GM06990 (cell line): Measurements from ENCODE around the gene HECW1.

ENCODE experiments used
- DNase-seq: peaks from one replicate; pipeline ENCODE4 v3.0.0-alpha.2; 2011; ENCODE audit not compliant: insufficient read length; ENCODE audit errors: extremely low read depth
- H3K27me3 ChIP-seq: replicated peaks from 2 replicates; pipeline ENCODE4 v1.6.0; 2011; ENCODE audit warnings: low read length; ENCODE audit not compliant: control insufficient read depth, insufficient read depth
- H3K36me3 ChIP-seq: 2 replicates; pipeline ENCODE4 v1.5.1; 2011; ENCODE audit warnings: low read length; ENCODE audit not compliant: control insufficient read depth, insufficient read depth
- H3K4me3 ChIP-seq: replicated peaks from 2 replicates; pipeline ENCODE4 v1.5.1; 2011; ENCODE audit warnings: low read depth, mild to moderate bottlenecking, control low read depth, low read length
- CTCF ChIP-seq: IDR thresholded peaks from 2 replicates; pipeline ENCODE4 v1.5.1; 2011; ENCODE audit warnings: low read length, control low read depth, mild to moderate bottlenecking, inconsistent platforms; ENCODE audit not compliant: insufficient read depth, poor library complexity, severe bottlenecking

Gene HECW1

GRCh38 chr7:43313628-43314378 is 201.4 kb downstream of the HECW1 start:
- H3K4me3 ChIP-seq: no peak overlapping the region
- no peaks in the 10 kb centered on the region for H3K36me3 ChIP-seq
- DNase-seq: no peak
- no peak for TF ChIP-seq CTCF
- H3K27me3 ChIP-seq: no peaks in the 10 kb centered on the region

GRCh38 chr7:43314379-43315158 is 202.1 kb downstream of the HECW1 start:
- peak; percentile 52 for DNase-seq
- no peak overlapping the region for H3K4me3 ChIP-seq
- no peak for TF ChIP-seq CTCF
- no peaks in the 10 kb centered on the region for H3K27me3 ChIP-seq
- H3K36me3 ChIP-seq: no peaks in the 10 kb centered on the region

GRCh38 chr7:43317075-43317474 is 204.6 kb downstream of the HECW1 start:
- TF ChIP-seq CTCF: no peak
- Histone ChIP-seq H3K27me3 (no peaks in the 10 kb centered on the region), H3K4me3 (no peak overlapping the region), H3K36me3 (no peaks in the 10 kb centered on the region)
- no peak for DNase-seq

- TF ChIP-seq CTCF: no peak
- DNase-seq: no peak
- Histone ChIP-seq H3K4me3 (no peak overlapping the region), H3K27me3 (no peaks in the 10 kb centered on the region), H3K36me3 (no peaks in the 10 kb centered on the region)
Observed at GRCh38 chr7:43318188-43318770, 205.8 kb downstream of the HECW1 start.

GRCh38 chr7:43325595-43325994 is 213.1 kb downstream of the HECW1 start:
- Histone ChIP-seq H3K4me3 (no peak overlapping the region), H3K27me3 (no peaks in the 10 kb centered on the region), H3K36me3 (no peaks in the 10 kb centered on the region)
- no peak for DNase-seq
- no peak for TF ChIP-seq CTCF
